ENCODE data around the gene ZNF333.

DNA sequence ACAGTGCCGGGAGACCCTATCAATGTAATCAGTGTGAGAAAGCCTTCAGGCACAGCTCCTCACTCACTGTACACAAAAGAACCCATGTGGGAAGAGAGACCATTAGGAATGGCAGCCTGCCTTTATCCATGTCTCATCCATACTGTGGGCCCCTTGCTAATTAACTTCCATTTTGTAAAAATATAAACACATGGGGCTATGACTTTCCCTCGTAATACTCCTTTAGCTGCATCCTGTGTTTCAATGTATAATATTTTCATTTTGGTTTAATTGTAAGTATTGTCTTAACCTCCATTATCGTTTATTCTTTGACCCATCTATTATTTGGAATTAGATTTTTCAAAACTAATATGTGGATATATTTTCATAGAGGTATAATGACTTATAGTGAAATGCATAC is 29.3 kb downstream of the ZNF333 start:
- TF ChIP-seq, protein P1, sequence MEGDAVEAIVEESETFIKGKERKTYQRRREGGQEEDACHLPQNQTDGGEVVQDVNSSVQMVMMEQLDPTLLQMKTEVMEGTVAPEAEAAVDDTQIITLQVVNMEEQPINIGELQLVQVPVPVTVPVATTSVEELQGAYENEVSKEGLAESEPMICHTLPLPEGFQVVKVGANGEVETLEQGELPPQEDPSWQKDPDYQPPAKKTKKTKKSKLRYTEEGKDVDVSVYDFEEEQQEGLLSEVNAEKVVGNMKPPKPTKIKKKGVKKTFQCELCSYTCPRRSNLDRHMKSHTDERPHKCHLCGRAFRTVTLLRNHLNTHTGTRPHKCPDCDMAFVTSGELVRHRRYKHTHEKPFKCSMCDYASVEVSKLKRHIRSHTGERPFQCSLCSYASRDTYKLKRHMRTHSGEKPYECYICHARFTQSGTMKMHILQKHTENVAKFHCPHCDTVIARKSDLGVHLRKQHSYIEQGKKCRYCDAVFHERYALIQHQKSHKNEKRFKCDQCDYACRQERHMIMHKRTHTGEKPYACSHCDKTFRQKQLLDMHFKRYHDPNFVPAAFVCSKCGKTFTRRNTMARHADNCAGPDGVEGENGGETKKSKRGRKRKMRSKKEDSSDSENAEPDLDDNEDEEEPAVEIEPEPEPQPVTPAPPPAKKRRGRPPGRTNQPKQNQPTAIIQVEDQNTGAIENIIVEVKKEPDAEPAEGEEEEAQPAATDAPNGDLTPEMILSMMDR (conservative IDR thresholded peaks at IDR 0.05): no peak
- TF ChIP-seq ZFX (IDR thresholded peaks at IDR 0.05): no peak
